Measurements from ENCODE around the gene FUT3. TPM values are rescaled to one million over a fixed set of nuclear protein-coding genes. Genes with fewer than 3 reads are reported as not detected.
"Not testable (repeated sequence)": the region's sequence is repeated elsewhere in the genome, so short reads cannot be mapped to it uniquely, and the experiment has no call there.

The FUT3 gene
- total RNA-seq, 1 experiment from 2014 or later: not detected

- DNase-seq (ENCODE audit: low read depth): not testable (repeated sequence)
Observed at GRCh38 chr19:5848621-5849020, 2.6 kb downstream of the FUT3 start.

- not testable (repeated sequence) for DNase-seq (ENCODE audit: low read depth)
Observed at GRCh38 chr19:5847846-5848245, 3.4 kb downstream of the FUT3 start.

GRCh38 chr19:5844456-5845433 is 6.5 kb downstream of the FUT3 start:
- no peak for DNase-seq (ENCODE audit: low read depth)

- DNase-seq (ENCODE audit: low read depth): no peak
Observed at GRCh38 chr19:5843295-5843927, 7.8 kb downstream of the FUT3 start.

- not testable (repeated sequence) for DNase-seq (ENCODE audit: low read depth)
Observed at GRCh38 chr19:5841735-5842111, 9.5 kb downstream of the FUT3 start.

- no peak for DNase-seq (ENCODE audit: low read depth)
Observed at GRCh38 chr19:5839065-5840017, 11.9 kb downstream of the FUT3 start, which contains the start of gene FUT6. FUT6 (minus strand) TSS chr19:5839702; CDS start chr19:5832567, 7,135 bp downstream.

GRCh38 chr19:5838353-5839064 is 12.7 kb downstream of the FUT3 start:
- DNase-seq (ENCODE audit: low read depth): no peak

GRCh38 chr19:5837761-5838352 is 13.4 kb downstream of the FUT3 start:
- DNase-seq (ENCODE audit: low read depth): no peak

GRCh38 chr19:5832527-5833216 is 18.6 kb downstream of the FUT3 start:
- no peak for DNase-seq (ENCODE audit: low read depth)

GRCh38 chr19:5832061-5832460 is 19.2 kb downstream of the FUT3 start:
- DNase-seq (ENCODE audit: low read depth): no peak

GRCh38 chr19:5831159-5831558 is 20.1 kb downstream of the FUT3 start:
- DNase-seq (ENCODE audit: low read depth): no peak

- no peak for DNase-seq (ENCODE audit: low read depth)
Observed at GRCh38 chr19:5829567-5830310, 21.5 kb downstream of the FUT3 start.

GRCh38 chr19:5828661-5829566 is 22.3 kb downstream of the FUT3 start:
- peak; percentile 58 for DNase-seq (ENCODE audit: low read depth)

- DNase-seq (ENCODE audit: low read depth): peak; percentile 94
Observed at GRCh38 chr19:5827891-5828660, 23.2 kb downstream of the FUT3 start.

- no peak for DNase-seq (ENCODE audit: low read depth)
Observed at GRCh38 chr19:5827342-5827890, 23.8 kb downstream of the FUT3 start.

GRCh38 chr19:5826531-5827341 is 24.5 kb downstream of the FUT3 start:
- peak; percentile 76 for DNase-seq (ENCODE audit: low read depth)
